Measurements from ENCODE around the gene TNS2. TPM values are rescaled to one million over a fixed set of nuclear protein-coding genes. Genes with fewer than 3 reads are reported as not detected.

Gene TNS2
- total and polyA plus RNA-seq, 9 donors: 66.8 to 255 (median 190) TPM

DNA sequence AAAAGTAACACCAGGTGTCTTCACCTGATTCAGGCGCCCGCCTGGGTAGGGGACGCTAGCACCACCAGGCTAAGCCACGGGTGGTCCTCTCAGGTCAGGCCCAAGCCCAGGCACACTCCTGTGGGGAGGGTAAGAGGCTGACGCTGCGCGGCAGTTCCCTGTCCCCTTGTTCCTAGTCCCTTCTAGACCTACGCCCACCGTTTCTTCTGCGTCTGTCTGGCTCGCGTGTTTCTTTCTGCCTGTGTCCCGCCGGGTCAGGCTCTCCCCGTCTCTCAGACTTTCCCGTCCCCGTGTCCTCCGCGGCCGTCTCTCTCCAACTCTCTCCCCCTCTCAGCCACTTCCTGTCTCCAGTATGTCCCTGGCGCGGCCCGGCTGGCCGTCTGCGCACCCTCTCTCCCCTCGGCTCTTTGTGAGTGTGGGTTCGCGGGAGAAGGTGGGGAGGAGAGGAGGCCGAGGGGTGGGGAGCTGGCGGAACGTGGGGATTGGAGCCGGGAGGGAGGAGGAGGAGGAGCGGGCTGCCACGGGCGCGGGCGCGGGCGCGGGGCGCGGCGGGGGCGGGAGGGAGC lies 3.1 kb upstream of the TNS2 start:
- TF ChIP-seq, protein P1, sequence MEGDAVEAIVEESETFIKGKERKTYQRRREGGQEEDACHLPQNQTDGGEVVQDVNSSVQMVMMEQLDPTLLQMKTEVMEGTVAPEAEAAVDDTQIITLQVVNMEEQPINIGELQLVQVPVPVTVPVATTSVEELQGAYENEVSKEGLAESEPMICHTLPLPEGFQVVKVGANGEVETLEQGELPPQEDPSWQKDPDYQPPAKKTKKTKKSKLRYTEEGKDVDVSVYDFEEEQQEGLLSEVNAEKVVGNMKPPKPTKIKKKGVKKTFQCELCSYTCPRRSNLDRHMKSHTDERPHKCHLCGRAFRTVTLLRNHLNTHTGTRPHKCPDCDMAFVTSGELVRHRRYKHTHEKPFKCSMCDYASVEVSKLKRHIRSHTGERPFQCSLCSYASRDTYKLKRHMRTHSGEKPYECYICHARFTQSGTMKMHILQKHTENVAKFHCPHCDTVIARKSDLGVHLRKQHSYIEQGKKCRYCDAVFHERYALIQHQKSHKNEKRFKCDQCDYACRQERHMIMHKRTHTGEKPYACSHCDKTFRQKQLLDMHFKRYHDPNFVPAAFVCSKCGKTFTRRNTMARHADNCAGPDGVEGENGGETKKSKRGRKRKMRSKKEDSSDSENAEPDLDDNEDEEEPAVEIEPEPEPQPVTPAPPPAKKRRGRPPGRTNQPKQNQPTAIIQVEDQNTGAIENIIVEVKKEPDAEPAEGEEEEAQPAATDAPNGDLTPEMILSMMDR (IDR thresholded peaks at IDR 0.05): no peak
- peak; percentile 97 for TF ChIP-seq POLR2A (IDR thresholded peaks at IDR 0.05)
- TF ChIP-seq EP300 (IDR thresholded peaks at IDR 0.05): no peak
- no peaks in the 10 kb centered on the region for H3K36me3 ChIP-seq
- peaks cover 37% of the 10 kb centered on the region for H3K4me1 ChIP-seq (ENCODE audit: insufficient read depth)
- peak overlapping the region; percentile 96 to 98 for H3K27ac ChIP-seq
- peak overlapping the region; percentile 80 for H3K4me3 ChIP-seq
- no peaks in the 10 kb centered on the region for H3K27me3 ChIP-seq
- 0 to 2% (median 0%) methylated on average over 30 to 44 of the region's 44 CpGs for WGBS, 3 donors
- no peaks in the 10 kb centered on the region for H3K9me3 ChIP-seq
- intact Hi-C loops (cut with DNase I): loop anchor here in 2 of 4 donors (5.0 to 10.0 kb wide), 2 partner anchors 136 to 1002 kb away; partner anchors contain the start of genes CSAD (in 1 of the 2) and ZNF740 (in 1 of the 2)
- DNase-seq: peak; percentile 91 to 94 (median 93)

DNA sequence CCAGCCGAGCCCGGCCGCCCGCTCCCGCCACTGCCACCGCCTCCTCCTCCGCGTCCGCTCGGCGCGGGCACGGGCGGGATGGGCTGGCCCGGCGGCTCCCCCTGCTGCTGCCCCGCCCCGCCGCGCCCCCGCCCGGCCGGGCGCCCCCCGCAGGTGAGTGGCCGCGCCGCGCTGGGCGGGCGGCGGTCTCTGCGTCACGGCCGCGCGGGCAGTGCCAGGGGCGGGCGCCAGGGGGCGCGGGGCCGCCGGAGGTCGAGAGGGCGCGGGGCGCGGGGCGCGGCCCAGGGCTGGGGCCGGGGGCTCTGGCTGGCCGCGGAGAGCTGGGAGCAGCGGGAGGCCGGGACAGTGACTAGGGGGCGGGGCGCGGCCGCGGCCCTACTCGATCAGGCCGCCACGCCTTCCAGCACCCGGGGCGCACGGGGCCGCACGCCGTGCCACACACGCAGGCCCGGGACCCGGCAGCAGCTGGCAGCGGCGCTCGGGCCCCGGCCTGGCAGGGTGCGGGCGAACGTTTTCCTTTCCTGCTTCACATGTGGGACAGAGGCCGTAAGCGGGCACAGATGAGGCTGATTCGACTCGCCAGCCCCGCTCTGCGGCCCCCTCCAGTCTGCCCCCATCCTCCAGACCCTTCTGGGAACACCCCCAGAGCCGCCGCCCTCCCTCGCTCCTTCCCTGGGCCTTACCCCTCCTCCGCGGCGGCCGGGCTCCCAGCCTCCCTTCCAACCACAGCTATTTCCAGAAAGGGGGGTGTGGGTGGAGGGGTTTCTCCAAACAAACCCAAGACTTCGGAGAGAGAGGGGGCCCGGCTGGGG lies 2.4 kb upstream of the TNS2 start:
- no peak for TF ChIP-seq EP300 (IDR thresholded peaks at IDR 0.05)
- TF ChIP-seq, protein P1 (IDR thresholded peaks at IDR 0.05): peak in 2 of 3 donors; percentile 35 to 36
- TF ChIP-seq POLR2A (IDR thresholded peaks at IDR 0.05): peak; percentile 56
- intact Hi-C loops (cut with DNase I): loop anchor here in 2 of 4 donors (5.0 to 10.0 kb wide), 2 partner anchors 135 to 1003 kb away; partner anchors contain the start of genes CSAD (in 1 of the 2) and ZNF740 (in 1 of the 2)
- Histone ChIP-seq H3K4me1 (ENCODE audit: insufficient read depth) (peaks cover 44% of the 10 kb centered on the region), H3K36me3 (no peaks in the 10 kb centered on the region), H3K27ac (peak overlapping the region; percentile 96 to 99), H3K27me3 (no peaks in the 10 kb centered on the region), H3K4me3 (peak overlapping the region; percentile 80), H3K9me3 (no peaks in the 10 kb centered on the region)
- DNase-seq: peak; percentile 87 to 91 (median 89)
- WGBS, 3 donors: 1% methylated on average over 27 to 94 of the region's 94 CpGs

DNA sequence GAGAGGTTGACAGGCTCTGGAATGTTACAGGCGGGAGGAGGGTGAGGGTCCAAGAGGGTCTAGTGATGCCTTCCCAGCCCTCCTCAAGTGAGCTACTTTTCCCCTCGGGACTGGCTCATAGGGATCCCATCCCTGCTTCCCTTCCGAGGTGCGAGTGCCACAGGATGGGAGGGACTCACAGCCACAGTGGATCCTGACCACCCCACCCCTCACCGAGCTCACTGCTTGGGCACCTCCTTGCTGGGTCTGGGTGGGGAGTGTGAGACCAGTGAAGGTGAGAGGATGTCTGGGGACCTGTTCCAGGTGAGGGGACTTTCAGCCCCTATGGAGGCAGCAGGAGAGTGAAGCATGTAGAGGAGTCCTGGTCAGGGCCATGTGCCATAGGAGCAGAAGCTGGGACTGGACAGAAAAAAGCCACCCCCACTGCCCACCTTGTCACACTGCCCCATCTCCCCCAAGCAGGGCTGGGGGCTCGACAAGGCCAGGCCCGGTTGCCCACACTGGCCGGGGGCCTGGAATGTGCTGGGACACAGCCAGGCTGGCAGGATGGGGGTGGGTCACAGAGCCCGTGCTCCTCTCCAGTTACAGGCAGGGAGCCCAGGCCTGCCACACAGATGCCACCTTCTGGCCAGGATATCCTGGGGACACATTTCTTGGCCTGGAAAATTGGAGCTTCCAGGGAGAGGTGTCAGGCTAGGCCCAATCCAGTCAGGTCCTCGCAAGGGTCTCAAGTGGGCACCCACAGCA lies 1.7 kb upstream of the TNS2 start:
- no peaks in the 10 kb centered on the region for H3K9me3 ChIP-seq
- 10 to 15% (median 13%) methylated on average over 10 of the region's 10 CpGs for WGBS, 3 donors
- TF ChIP-seq POLR2A (IDR thresholded peaks at IDR 0.05) (no peak), EP300 (IDR thresholded peaks at IDR 0.05) (no peak)
- TF ChIP-seq, protein P1 (IDR thresholded peaks at IDR 0.05): peak in 1 of 3 donors; percentile 9
- H3K4me3 ChIP-seq: peak overlapping the region; percentile 50
- peak overlapping the region; percentile 96 to 99 for H3K27ac ChIP-seq
- no peaks in the 10 kb centered on the region for H3K27me3 ChIP-seq
- peaks cover 46% of the 10 kb centered on the region for H3K4me1 ChIP-seq (ENCODE audit: insufficient read depth)
- intact Hi-C loops (cut with DNase I): loop anchor here in 2 of 4 donors (5.0 to 10.0 kb wide), 2 partner anchors 134 to 1003 kb away; partner anchors contain the start of genes CSAD (in 1 of the 2) and ZNF740 (in 1 of the 2)
- peak; percentile 63 to 80 (median 76) for DNase-seq
- H3K36me3 ChIP-seq: no peaks in the 10 kb centered on the region

All from ovary (tissue), 9 donors.